ENCODE results near the gene YWHAH. TPM values are rescaled to one million over a fixed set of nuclear protein-coding genes. Genes with fewer than 3 reads are reported as not detected.

YWHAH gene
- total and polyA plus RNA-seq, 9 of the 15 experiments (the other 6 are each of a cell fraction or from before 2014, with no cell fraction given) = 32.0 to 177 (median 114) TPM

DNA sequence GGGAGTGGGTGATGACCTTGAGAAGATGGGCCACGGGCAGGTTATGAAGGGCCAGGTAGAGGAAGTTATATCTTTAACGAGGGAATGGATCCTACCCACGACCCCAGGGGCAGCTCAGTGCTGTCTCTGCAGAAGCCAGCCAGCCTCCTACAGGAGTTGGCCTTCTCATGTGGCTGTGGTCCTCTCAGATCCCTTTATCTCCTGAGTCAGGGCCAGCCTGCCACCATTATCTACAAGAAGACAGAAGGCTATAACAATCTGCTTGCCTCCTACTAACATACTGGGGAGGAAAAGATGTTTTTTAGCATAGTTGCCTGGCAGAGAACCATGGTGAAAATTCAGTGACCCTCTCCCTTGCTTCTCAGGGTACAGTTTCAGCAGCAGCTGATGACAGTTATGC, 7.0 kb upstream of the YWHAH start (continued):
- TF ChIP-seq, protein P1, sequence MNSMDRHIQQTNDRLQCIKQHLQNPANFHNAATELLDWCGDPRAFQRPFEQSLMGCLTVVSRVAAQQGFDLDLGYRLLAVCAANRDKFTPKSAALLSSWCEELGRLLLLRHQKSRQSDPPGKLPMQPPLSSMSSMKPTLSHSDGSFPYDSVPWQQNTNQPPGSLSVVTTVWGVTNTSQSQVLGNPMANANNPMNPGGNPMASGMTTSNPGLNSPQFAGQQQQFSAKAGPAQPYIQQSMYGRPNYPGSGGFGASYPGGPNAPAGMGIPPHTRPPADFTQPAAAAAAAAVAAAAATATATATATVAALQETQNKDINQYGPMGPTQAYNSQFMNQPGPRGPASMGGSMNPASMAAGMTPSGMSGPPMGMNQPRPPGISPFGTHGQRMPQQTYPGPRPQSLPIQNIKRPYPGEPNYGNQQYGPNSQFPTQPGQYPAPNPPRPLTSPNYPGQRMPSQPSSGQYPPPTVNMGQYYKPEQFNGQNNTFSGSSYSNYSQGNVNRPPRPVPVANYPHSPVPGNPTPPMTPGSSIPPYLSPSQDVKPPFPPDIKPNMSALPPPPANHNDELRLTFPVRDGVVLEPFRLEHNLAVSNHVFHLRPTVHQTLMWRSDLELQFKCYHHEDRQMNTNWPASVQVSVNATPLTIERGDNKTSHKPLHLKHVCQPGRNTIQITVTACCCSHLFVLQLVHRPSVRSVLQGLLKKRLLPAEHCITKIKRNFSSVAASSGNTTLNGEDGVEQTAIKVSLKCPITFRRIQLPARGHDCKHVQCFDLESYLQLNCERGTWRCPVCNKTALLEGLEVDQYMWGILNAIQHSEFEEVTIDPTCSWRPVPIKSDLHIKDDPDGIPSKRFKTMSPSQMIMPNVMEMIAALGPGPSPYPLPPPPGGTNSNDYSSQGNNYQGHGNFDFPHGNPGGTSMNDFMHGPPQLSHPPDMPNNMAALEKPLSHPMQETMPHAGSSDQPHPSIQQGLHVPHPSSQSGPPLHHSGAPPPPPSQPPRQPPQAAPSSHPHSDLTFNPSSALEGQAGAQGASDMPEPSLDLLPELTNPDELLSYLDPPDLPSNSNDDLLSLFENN (IDR thresholded peaks at IDR 0.05; ENCODE audit: low read depth in 2 of 2, low read length in 2 of 2) = peak in 1 of 2 experiments; percentile 69; a peak in 2 of 4 replicates
- TF ChIP-seq, protein P2, sequence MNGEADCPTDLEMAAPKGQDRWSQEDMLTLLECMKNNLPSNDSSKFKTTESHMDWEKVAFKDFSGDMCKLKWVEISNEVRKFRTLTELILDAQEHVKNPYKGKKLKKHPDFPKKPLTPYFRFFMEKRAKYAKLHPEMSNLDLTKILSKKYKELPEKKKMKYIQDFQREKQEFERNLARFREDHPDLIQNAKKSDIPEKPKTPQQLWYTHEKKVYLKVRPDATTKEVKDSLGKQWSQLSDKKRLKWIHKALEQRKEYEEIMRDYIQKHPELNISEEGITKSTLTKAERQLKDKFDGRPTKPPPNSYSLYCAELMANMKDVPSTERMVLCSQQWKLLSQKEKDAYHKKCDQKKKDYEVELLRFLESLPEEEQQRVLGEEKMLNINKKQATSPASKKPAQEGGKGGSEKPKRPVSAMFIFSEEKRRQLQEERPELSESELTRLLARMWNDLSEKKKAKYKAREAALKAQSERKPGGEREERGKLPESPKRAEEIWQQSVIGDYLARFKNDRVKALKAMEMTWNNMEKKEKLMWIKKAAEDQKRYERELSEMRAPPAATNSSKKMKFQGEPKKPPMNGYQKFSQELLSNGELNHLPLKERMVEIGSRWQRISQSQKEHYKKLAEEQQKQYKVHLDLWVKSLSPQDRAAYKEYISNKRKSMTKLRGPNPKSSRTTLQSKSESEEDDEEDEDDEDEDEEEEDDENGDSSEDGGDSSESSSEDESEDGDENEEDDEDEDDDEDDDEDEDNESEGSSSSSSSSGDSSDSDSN (IDR thresholded peaks at IDR 0.05; ENCODE audit: borderline replicate concordance in 1 of 2, low read depth in 2 of 2, low read length in 2 of 2) = no peak
- 0 out of 4 replicates have a peak, but pooled peaks of 1 of the 2 experiments have one; percentile 24 for TF ChIP-seq ARNT (IDR thresholded peaks at IDR 0.05)
- TF ChIP-seq CBFA2T3 (IDR thresholded peaks at IDR 0.05) = peak; percentile 97
- no peak for TF ChIP-seq ETV1 (tag; conservative IDR thresholded peaks at IDR 0.05; ENCODE audit: low read depth)
- TF ChIP-seq RCOR1 (IDR thresholded peaks at IDR 0.05; ENCODE audit: borderline replicate concordance in 1 of 2, low read depth in 2 of 2, low read length in 2 of 2) = peak; percentile 63 to 69; a peak in 2 of 4 replicates
- TF ChIP-seq CREM (IDR thresholded peaks at IDR 0.05; ENCODE audit: low read depth) = peak; percentile 48; the same call in 1 of the 2 replicates
- TF ChIP-seq SMC3 (conservative IDR thresholded peaks at IDR 0.05; ENCODE audit: insufficient read depth, low read depth, low read length) = no peak
- TF ChIP-seq, protein P3, sequence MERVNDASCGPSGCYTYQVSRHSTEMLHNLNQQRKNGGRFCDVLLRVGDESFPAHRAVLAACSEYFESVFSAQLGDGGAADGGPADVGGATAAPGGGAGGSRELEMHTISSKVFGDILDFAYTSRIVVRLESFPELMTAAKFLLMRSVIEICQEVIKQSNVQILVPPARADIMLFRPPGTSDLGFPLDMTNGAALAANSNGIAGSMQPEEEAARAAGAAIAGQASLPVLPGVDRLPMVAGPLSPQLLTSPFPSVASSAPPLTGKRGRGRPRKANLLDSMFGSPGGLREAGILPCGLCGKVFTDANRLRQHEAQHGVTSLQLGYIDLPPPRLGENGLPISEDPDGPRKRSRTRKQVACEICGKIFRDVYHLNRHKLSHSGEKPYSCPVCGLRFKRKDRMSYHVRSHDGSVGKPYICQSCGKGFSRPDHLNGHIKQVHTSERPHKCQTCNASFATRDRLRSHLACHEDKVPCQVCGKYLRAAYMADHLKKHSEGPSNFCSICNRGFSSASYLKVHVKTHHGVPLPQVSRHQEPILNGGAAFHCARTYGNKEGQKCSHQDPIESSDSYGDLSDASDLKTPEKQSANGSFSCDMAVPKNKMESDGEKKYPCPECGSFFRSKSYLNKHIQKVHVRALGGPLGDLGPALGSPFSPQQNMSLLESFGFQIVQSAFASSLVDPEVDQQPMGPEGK (CRISPR knock-in tag; IDR thresholded peaks at IDR 0.05; ENCODE audit: borderline replicate concordance) = no peak
- peak; percentile 96 for TF ChIP-seq TEAD4 (IDR thresholded peaks at IDR 0.05; ENCODE audit: low read length)
- TF ChIP-seq TEAD4 (CRISPR knock-in tag; IDR thresholded peaks at IDR 0.05; ENCODE audit: borderline replicate concordance) = no peak
- TF ChIP-seq ZBTB1 (CRISPR knock-in tag; IDR thresholded peaks at IDR 0.05; ENCODE audit: borderline replicate concordance, low read depth) = no peak
- TF ChIP-seq, protein P4, sequence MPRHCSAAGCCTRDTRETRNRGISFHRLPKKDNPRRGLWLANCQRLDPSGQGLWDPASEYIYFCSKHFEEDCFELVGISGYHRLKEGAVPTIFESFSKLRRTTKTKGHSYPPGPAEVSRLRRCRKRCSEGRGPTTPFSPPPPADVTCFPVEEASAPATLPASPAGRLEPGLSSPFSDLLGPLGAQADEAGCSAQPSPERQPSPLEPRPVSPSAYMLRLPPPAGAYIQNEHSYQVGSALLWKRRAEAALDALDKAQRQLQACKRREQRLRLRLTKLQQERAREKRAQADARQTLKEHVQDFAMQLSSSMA (CRISPR knock-in tag; IDR thresholded peaks at IDR 0.05) = no peak
- TF ChIP-seq, protein P5, sequence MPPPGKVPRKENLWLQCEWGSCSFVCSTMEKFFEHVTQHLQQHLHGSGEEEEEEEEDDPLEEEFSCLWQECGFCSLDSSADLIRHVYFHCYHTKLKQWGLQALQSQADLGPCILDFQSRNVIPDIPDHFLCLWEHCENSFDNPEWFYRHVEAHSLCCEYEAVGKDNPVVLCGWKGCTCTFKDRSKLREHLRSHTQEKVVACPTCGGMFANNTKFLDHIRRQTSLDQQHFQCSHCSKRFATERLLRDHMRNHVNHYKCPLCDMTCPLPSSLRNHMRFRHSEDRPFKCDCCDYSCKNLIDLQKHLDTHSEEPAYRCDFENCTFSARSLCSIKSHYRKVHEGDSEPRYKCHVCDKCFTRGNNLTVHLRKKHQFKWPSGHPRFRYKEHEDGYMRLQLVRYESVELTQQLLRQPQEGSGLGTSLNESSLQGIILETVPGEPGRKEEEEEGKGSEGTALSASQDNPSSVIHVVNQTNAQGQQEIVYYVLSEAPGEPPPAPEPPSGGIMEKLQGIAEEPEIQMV (tag; conservative IDR thresholded peaks at IDR 0.05; ENCODE audit: low read depth) = no peak
- peak; percentile 37; the same call in 1 of the 2 replicates for TF ChIP-seq RNF2 (IDR thresholded peaks at IDR 0.05)
- no peak for TF ChIP-seq EWSR1 (IDR thresholded peaks at IDR 0.05; ENCODE audit: borderline replicate concordance, low read depth, partially characterized antibody)
- no peak for TF ChIP-seq FOXJ2 (tag; IDR thresholded peaks at IDR 0.05)
- TF ChIP-seq PML (IDR thresholded peaks at IDR 0.05; ENCODE audit: low read length) = peak; percentile 88
- TF ChIP-seq PHB2 (IDR thresholded peaks at IDR 0.05; ENCODE audit: low read depth) = peak; percentile 62; the same call in 1 of the 2 replicates
